Right lobe of liver (tissue), 6 donors: ENCODE data around the gene UROC1. TPM values are rescaled to one million over a fixed set of nuclear protein-coding genes. Genes with fewer than 3 reads are reported as not detected.
A peak's percentile ranks its signal among the peaks of the same experiment; 100 is the strongest.

Experiments used
- ATAC-seq, 4 donors: fragments of 200-7000 bp; cut with Tn5 transposase; one replicate each; pipeline ENCODE4 v1.9.1; 2020; ENCODE audit warnings: mild to moderate bottlenecking in 4 of 4, moderate library complexity in 4 of 4
- DNase-seq, 3 donors: peaks; one replicate each; pipeline ENCODE4 v3.0.0-alpha.2; 2020
- H3K27ac ChIP-seq, 3 donors: fragments of 200-600 bp; one replicate each; pipeline ENCODE4 v1.8.0; 2022
- H3K27me3 ChIP-seq, 2 donors: fragments of 200-600 bp; one replicate each; pipeline ENCODE4 v1.8.0; 2022
- H3K36me3 ChIP-seq, 4 donors: fragments of 200-600 bp; sonication (generic) in 1 of 4; one replicate each; pipeline versions ENCODE4 v1.5.1 to v1.8.0; 2017 to 2022; ENCODE audit warnings: control low read depth in 1 of 4
- H3K4me1 ChIP-seq, 4 donors: fragments of 200-600 bp; sonication (generic) in 1 of 4; one replicate each; pipeline versions ENCODE4 v1.5.1 to v1.8.0; 2017 to 2022; ENCODE audit warnings: control low read depth in 1 of 4
- H3K4me3 ChIP-seq, 3 donors: fragments of 200-600 bp; one replicate each; pipeline ENCODE4 v1.8.0; 2022
- H3K9me3 ChIP-seq, 4 donors: fragments of 200-600 bp; sonication (generic) in 1 of 4; one replicate each; pipeline versions ENCODE4 v1.5.1 to v1.8.0; 2017 to 2022; ENCODE audit warnings: control low read depth in 1 of 4
- POLR2A ChIP-seq: fragments of 450-650 bp; IDR thresholded peaks from one replicate; pipeline ENCODE4 v1.6.1; 2017; ENCODE audit warnings: antibody characterized with exemption, mild to moderate bottlenecking
- WGBS: methylation state at CpG from one replicate; pipeline ENCODE4 v1.1.6; 2018; ENCODE audit warnings: low coverage, low lambda C conversion rate; ENCODE audit not compliant: insufficient coverage; ENCODE audit errors: missing lambda C conversion rate; 5-methylcytosine and 5-hydroxymethylcytosine counted together
- intact Hi-C, 2 donors: fragments of 100-400 bp; cut with DNase I; formaldehyde crosslinking; loops; one replicate each; pipeline versions ENCODE4 v1.11.2 to v1.14.1; 2022
- total RNA-seq, 6 experiments: library from RNA; depleted of rRNA in 2 of 6; stranded (reverse); fragments of >200 nt in 2 of 6; fragmentation: NEBNext Ultra II Directional in 3 of 6; extraction: Animal tissue kit (Norgen Biotek cat#: 25700) in 3 of 6; gene quantifications; one replicate each; pipeline versions ENCODE4 v1.1.0 to v1.2.4, GENCODE V29; 2016 to 2023
- TF ChIP-seq, protein P1 (sequence below), 4 donors: fragments of 200-600 bp in 3 of 4; fragments of 450-650 bp in 1 of 4; IDR thresholded peaks; one replicate each; pipeline versions ENCODE4 v1.5.1 to v1.8.0; 2016 to 2022; ENCODE audit warnings: antibody characterized with exemption in 4 of 4, mild to moderate bottlenecking in 2 of 4
- donor health status: DM: no; HTN: yes; CAD: no.
- donor health status: DM: no; HTN: no; CAD: no.
- donor health status: DM: no; HTN: no; CAD: no.
- donor health status: DM: no; HTN: yes; CAD: no.
- donor health status: DM: no; HTN: yes; CAD: no.

UROC1 gene
- total RNA-seq, 6 experiments from 2014 or later, result 15.1 to 101 (median 55.8) TPM

GRCh38 chr3:126538316-126538715, 20.7 kb upstream of the UROC1 start:
- intact Hi-C loops, result no loop called here
- 40% methylated on average over 1 of the region's 9 CpGs for WGBS
- peak; percentile 22 to 62 (median 51) for DNase-seq

GRCh38 chr3:126537730-126538281, 20.2 kb upstream of the UROC1 start:
- Histone ChIP-seq H3K4me1 (peaks cover 0 to 22% (median 9%) of the 10 kb centered on the region in 4 donors), H3K36me3 (peaks cover 0 to 6% (median 2%) of the 10 kb centered on the region in 4 donors), H3K4me3 (no peak overlapping the region), H3K27me3 (no peaks in the 10 kb centered on the region), H3K9me3 (no peaks in the 10 kb centered on the region), H3K27ac (peak overlapping the region; percentile 12 to 81 (median 18))
- TF ChIP-seq POLR2A, result no peak
- TF ChIP-seq, protein P1, sequence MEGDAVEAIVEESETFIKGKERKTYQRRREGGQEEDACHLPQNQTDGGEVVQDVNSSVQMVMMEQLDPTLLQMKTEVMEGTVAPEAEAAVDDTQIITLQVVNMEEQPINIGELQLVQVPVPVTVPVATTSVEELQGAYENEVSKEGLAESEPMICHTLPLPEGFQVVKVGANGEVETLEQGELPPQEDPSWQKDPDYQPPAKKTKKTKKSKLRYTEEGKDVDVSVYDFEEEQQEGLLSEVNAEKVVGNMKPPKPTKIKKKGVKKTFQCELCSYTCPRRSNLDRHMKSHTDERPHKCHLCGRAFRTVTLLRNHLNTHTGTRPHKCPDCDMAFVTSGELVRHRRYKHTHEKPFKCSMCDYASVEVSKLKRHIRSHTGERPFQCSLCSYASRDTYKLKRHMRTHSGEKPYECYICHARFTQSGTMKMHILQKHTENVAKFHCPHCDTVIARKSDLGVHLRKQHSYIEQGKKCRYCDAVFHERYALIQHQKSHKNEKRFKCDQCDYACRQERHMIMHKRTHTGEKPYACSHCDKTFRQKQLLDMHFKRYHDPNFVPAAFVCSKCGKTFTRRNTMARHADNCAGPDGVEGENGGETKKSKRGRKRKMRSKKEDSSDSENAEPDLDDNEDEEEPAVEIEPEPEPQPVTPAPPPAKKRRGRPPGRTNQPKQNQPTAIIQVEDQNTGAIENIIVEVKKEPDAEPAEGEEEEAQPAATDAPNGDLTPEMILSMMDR (IDR thresholded peaks at IDR 0.05), result no peak
- ATAC-seq (peak; percentile 81 to 92 (median 87)), DNase-seq (peak; percentile 62 to 88 (median 70))
- WGBS, result 26% methylated on average over 3 of the region's 10 CpGs
- intact Hi-C loops, result no loop called here

More at GRCh38 chr3:126538316-126538715, 20.7 kb upstream of the UROC1 start:
- ATAC-seq, result peak in 3 of 4 donors; percentile 3 to 31 (median 15)
- peaks cover 0 to 22% (median 9%) of the 10 kb centered on the region in 4 donors for H3K4me1 ChIP-seq
- TF ChIP-seq POLR2A, result no peak
- TF ChIP-seq, protein P1 (IDR thresholded peaks at IDR 0.05), result no peak
- peaks cover 0 to 9% (median 3%) of the 10 kb centered on the region in 4 donors for H3K36me3 ChIP-seq
- no peaks in the 10 kb centered on the region for H3K27me3 ChIP-seq
- peak overlapping the region in 2 of 3 donors; percentile 18 to 79 for H3K27ac ChIP-seq
- H3K9me3 ChIP-seq, result no peaks in the 10 kb centered on the region
- no peak overlapping the region for H3K4me3 ChIP-seq

DNA sequence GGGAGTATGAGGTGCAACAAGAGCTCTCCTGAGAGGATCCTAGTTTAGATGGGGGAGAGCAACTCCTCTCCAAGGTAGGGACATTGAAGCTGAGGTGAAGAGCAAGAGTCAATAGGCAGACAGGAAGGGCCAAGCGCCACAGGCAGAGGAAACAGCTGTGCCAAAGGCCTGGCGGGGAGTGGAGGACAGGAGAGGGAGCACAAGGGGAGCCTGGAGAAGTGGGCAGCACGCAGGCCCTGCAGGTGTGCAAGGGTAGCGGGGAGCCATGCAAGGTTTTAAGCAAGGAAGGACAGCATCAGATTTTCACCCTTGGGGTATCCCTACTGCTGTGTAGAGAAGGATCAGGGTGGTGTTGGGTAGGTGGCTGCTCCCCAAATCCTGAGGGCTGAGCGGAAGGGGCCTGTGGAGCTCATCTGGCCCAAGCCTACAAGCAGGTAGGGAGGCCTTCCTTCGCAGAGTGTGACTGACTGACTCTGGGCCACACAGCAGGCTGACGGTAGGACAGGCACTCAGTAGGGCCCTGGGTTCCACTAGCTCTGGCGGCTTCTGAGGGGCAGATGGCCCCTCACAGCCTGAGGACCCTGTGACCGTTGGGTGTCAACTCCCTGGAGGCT, 19.6 kb upstream of the UROC1 start:
- Histone ChIP-seq H3K4me3 (no peak overlapping the region), H3K4me1 (peaks cover 0 to 22% (median 9%) of the 10 kb centered on the region in 4 donors), H3K9me3 (no peaks in the 10 kb centered on the region), H3K27ac (peak overlapping the region; percentile 12 to 81 (median 18)), H3K36me3 (peaks cover 0 to 3% (median under 1%) of the 10 kb centered on the region in 4 donors), H3K27me3 (no peaks in the 10 kb centered on the region)
- 7% methylated on average over 2 of the region's 9 CpGs for WGBS
- DNase-seq, result peak; percentile 26 to 54 (median 45)
- ATAC-seq, result peak; percentile 5 to 25 (median 18)
- intact Hi-C loops, result no loop called here
- TF ChIP-seq, protein P1 (IDR thresholded peaks at IDR 0.05), result no peak
- no peak for TF ChIP-seq POLR2A

DNA sequence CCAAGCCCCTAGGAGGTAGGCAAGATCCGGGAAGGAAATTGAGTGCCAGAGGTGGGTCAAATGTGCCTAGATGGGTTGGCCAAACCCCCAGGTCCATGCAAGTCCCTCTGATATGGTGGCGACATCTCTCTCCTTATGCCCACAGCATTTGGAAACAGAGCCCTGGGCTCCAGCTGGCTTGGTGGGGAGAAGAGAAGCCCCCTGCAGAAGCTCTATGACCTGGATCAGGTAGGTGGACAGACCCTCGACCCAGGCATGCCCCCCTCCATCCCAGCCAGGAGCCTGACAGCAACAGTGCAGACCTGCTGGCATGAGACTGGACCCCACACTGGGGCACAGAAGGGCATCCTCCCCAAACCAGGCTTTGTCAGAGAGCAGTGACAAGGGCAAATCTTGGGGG, 18.6 kb upstream of the UROC1 start:
- Histone ChIP-seq H3K9me3 (no peaks in the 10 kb centered on the region), H3K27me3 (no peaks in the 10 kb centered on the region), H3K4me1 (peaks cover 0 to 26% (median 9%) of the 10 kb centered on the region in 4 donors), H3K4me3 (no peak overlapping the region), H3K27ac (no peak overlapping the region), H3K36me3 (no peaks in the 10 kb centered on the region)
- intact Hi-C loops, result no loop called here
- DNase-seq (peak; percentile 9 to 39 (median 32)), ATAC-seq (no peak)
- TF ChIP-seq, protein P1 (IDR thresholded peaks at IDR 0.05), result no peak
- no peak for TF ChIP-seq POLR2A
- WGBS, result 100% methylated on average over 1 of the region's 3 CpGs
